GM21737 (cell line): ENCODE data around the gene FUOM.
"Not testable (repeated sequence)": the region's sequence is repeated elsewhere in the genome, so short reads cannot be mapped to it uniquely, and the experiment has no call there.

ENCODE experiments used
- ATAC-seq: cut with Tn5 transposase; IDR thresholded peaks from one replicate; pipeline ENCODE4 v1.9.1; 2021; ENCODE audit warnings: mild to moderate bottlenecking, moderate library complexity; ENCODE audit not compliant: unreplicated experiment

The FUOM gene

GRCh38 chr10:133335246-133336117, 22.3 kb downstream of the FUOM start:
- no peak for ATAC-seq

GRCh38 chr10:133334503-133335245, 23.1 kb downstream of the FUOM start:
- ATAC-seq, result no peak

GRCh38 chr10:133332936-133333699, 24.7 kb downstream of the FUOM start:
- no peak for ATAC-seq

- peak; percentile 86 for ATAC-seq
Observed at GRCh38 chr10:133329491-133330202, 28.2 kb downstream of the FUOM start.

GRCh38 chr10:133328358-133329343, 29.2 kb downstream of the FUOM start:
- ATAC-seq, result no peak

- no peak for ATAC-seq
Observed at GRCh38 chr10:133327651-133328357, 30.0 kb downstream of the FUOM start.

- no peak for ATAC-seq
Observed at GRCh38 chr10:133326745-133327650, 30.8 kb downstream of the FUOM start.

- ATAC-seq, result no peak
Observed at GRCh38 chr10:133326223-133326551, 31.6 kb downstream of the FUOM start.

GRCh38 chr10:133325440-133326222, 32.2 kb downstream of the FUOM start:
- ATAC-seq, result no peak

GRCh38 chr10:133324857-133325260, 33.0 kb downstream of the FUOM start:
- no peak for ATAC-seq

- no peak for ATAC-seq
Observed at GRCh38 chr10:133324198-133324792, 33.5 kb downstream of the FUOM start.

- ATAC-seq, result not testable (repeated sequence)
Observed at GRCh38 chr10:133322064-133322709, 35.6 kb downstream of the FUOM start.

- not testable (repeated sequence) for ATAC-seq
Observed at GRCh38 chr10:133320852-133321422, 36.9 kb downstream of the FUOM start.

- peak; percentile 72 for ATAC-seq
Observed at GRCh38 chr10:133318494-133319127, 39.2 kb downstream of the FUOM start.

- ATAC-seq, result no peak
Observed at GRCh38 chr10:133316732-133317131, 41.1 kb downstream of the FUOM start.
